ENCODE data around the gene TTLL9. TPM values are rescaled to one million over a fixed set of nuclear protein-coding genes. Genes with fewer than 3 reads are reported as not detected.

TTLL9 gene
- polyA plus RNA-seq, 1 experiment = 0.11 TPM

- Histone ChIP-seq H3K4me3 (ENCODE audit: low read depth, low read length) (no peak overlapping the region), H3K27me3 (ENCODE audit: control insufficient read depth, insufficient read depth, low read length) (peaks cover 5% of the 10 kb centered on the region), H3K36me3 (ENCODE audit: control insufficient read depth, insufficient read depth, low read length) (no peaks in the 10 kb centered on the region)
- POLR2A ChIA-PET = no interaction called here
- TF ChIP-seq, protein P1, sequence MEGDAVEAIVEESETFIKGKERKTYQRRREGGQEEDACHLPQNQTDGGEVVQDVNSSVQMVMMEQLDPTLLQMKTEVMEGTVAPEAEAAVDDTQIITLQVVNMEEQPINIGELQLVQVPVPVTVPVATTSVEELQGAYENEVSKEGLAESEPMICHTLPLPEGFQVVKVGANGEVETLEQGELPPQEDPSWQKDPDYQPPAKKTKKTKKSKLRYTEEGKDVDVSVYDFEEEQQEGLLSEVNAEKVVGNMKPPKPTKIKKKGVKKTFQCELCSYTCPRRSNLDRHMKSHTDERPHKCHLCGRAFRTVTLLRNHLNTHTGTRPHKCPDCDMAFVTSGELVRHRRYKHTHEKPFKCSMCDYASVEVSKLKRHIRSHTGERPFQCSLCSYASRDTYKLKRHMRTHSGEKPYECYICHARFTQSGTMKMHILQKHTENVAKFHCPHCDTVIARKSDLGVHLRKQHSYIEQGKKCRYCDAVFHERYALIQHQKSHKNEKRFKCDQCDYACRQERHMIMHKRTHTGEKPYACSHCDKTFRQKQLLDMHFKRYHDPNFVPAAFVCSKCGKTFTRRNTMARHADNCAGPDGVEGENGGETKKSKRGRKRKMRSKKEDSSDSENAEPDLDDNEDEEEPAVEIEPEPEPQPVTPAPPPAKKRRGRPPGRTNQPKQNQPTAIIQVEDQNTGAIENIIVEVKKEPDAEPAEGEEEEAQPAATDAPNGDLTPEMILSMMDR (IDR thresholded peaks at IDR 0.05; ENCODE audit: insufficient read depth, low read depth, low read length) = no peak
- no peak for DNase-seq (ENCODE audit: low read depth)
- CTCF ChIA-PET = interaction anchor here (1.0 to 1.3 kb wide), 3 partner anchors 23 to 116 kb away, joined by 3 to 4 read pairs (median 3); partner anchors contain the start of gene PDRG1
Measured at GRCh38 chr20:31974951-31975487, 104.6 kb downstream of the TTLL9 start.

GRCh38 chr20:31975874-31976273 lies 105.4 kb downstream of the TTLL9 start:
- POLR2A ChIA-PET = interaction anchor here (0.6 kb wide), 1 partner anchor 15 kb away, joined by 6 read pairs; no protein-coding TSS in a partner anchor
- CTCF ChIA-PET = interaction anchor here (1.0 to 1.3 kb wide), 4 partner anchors 18 to 115 kb away, joined by 3 to 4 read pairs (median 3); partner anchors contain the start of gene PDRG1
- TF ChIP-seq, protein P1 (IDR thresholded peaks at IDR 0.05; ENCODE audit: insufficient read depth, low read depth, low read length) = no peak
- H3K27me3 ChIP-seq (ENCODE audit: control insufficient read depth, insufficient read depth, low read length) = peaks cover 7% of the 10 kb centered on the region
- H3K4me3 ChIP-seq (ENCODE audit: low read depth, low read length) = no peak overlapping the region
- H3K36me3 ChIP-seq (ENCODE audit: control insufficient read depth, insufficient read depth, low read length) = no peaks in the 10 kb centered on the region
- DNase-seq (ENCODE audit: low read depth) = no peak

DNA sequence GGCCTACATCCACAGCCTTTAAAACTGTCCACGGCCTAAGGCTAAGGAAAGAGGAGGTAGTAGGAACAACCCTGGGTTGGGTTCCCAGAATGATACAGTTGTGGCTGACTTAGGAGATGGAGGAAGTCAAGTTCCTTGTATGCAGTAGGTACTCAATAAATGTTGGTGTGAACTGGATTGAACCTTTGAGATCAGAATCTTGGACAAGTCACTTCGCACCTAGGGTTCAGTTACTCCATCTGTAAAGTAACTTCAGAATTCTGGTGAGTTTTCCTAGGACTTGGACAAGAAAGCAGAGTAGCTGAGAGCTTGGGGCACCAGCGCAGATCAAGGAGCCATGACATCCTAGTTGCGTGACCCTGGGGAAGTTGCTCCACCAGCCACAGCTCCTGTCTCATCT lies 106.6 kb downstream of the TTLL9 start:
- ChIA-PET POLR2A (no interaction called here), CTCF (interaction anchor here (1.1 kb wide), 1 partner anchor 54 kb away, joined by 3 read pairs; no protein-coding TSS in a partner anchor)
- DNase-seq (ENCODE audit: low read depth) = no peak
- no peak overlapping the region for H3K4me3 ChIP-seq (ENCODE audit: low read depth, low read length)
- peaks cover 7% of the 10 kb centered on the region for H3K27me3 ChIP-seq (ENCODE audit: control insufficient read depth, insufficient read depth, low read length)
- TF ChIP-seq, protein P1 (IDR thresholded peaks at IDR 0.05; ENCODE audit: insufficient read depth, low read depth, low read length) = no peak
- H3K36me3 ChIP-seq (ENCODE audit: control insufficient read depth, insufficient read depth, low read length) = no peaks in the 10 kb centered on the region

GRCh38 chr20:31979713-31980426 lies 109.4 kb downstream of the TTLL9 start:
- POLR2A ChIA-PET = interaction anchor here (0.7 kb wide), 1 partner anchor 32 kb away, joined by 15 read pairs; no protein-coding TSS in a partner anchor
- CTCF ChIA-PET = interaction anchor here (0.8 kb wide), 1 partner anchor 135 kb away, joined by 3 read pairs; the partner anchor contains the start of gene FOXS1
- H3K36me3 ChIP-seq (ENCODE audit: control insufficient read depth, insufficient read depth, low read length) = no peaks in the 10 kb centered on the region
- peaks cover 12% of the 10 kb centered on the region for H3K27me3 ChIP-seq (ENCODE audit: control insufficient read depth, insufficient read depth, low read length)
- TF ChIP-seq, protein P1 (IDR thresholded peaks at IDR 0.05; ENCODE audit: insufficient read depth, low read depth, low read length) = no peak
- no peak overlapping the region for H3K4me3 ChIP-seq (ENCODE audit: low read depth, low read length)
- no peak for DNase-seq (ENCODE audit: low read depth)

DNA sequence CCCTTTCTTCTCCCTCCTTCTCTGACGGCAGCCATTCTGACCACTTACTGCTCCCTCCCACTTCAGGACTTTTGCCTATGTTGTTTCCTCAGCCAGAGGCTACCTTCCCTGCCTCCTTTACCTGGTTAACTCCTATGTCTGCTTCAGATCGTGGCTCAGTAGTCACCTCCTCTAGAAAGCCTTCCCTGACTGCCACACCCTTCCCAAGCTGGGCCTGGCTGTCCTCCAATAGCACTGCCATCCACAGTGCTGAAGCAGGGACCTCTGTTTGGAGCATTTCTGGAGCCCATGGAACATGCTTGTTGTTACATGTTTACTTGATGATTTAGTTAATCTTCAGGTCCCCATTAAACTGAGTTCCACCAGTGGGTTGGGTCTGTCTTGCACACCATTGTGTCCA lies 111.3 kb downstream of the TTLL9 start:
- DNase-seq (ENCODE audit: low read depth) = no peak
- no peak overlapping the region for H3K4me3 ChIP-seq (ENCODE audit: low read depth, low read length)
- ChIA-PET POLR2A (no interaction called here), CTCF (no interaction called here)
- TF ChIP-seq, protein P1 (IDR thresholded peaks at IDR 0.05; ENCODE audit: insufficient read depth, low read depth, low read length) = no peak
- no peaks in the 10 kb centered on the region for H3K36me3 ChIP-seq (ENCODE audit: control insufficient read depth, insufficient read depth, low read length)
- H3K27me3 ChIP-seq (ENCODE audit: control insufficient read depth, insufficient read depth, low read length) = peaks cover 11% of the 10 kb centered on the region

All from BJ (cell line).